ENCODE results near the gene RSL1D1.

Gene RSL1D1

GRCh38 chr16:11857161-11857560, 5.8 kb upstream of the RSL1D1 start:
- Histone ChIP-seq H3K9me3 (ENCODE audit: insufficient read depth, low read length, severe bottlenecking) (no peaks in the 10 kb centered on the region), H3K79me2 (ENCODE audit: insufficient read depth, low read length) (peaks cover 73% of the 10 kb centered on the region), H4K20me1 (ENCODE audit: insufficient read depth, low read length) (no peaks in the 10 kb centered on the region; the same call in 1 of the 2 replicates), H3K4me3 (ENCODE audit: low read depth in 1 of 2, low read length in 2 of 2) (no peak overlapping the region), H3K4me2 (ENCODE audit: insufficient read depth, low read length) (no peak overlapping the region), H3K4me1 (ENCODE audit: insufficient read depth, low read length) (peaks cover 22% of the 10 kb centered on the region), H3K27ac (ENCODE audit: low read length) (no peak overlapping the region), H3K9ac (ENCODE audit: low read depth, low read length) (no peak overlapping the region), H2AFZ (ENCODE audit: low read depth, low read length) (no peak overlapping the region), H3K27me3 (ENCODE audit: insufficient read depth, low read length, poor library complexity) (no peaks in the 10 kb centered on the region), H3K36me3 (ENCODE audit: insufficient read depth, low read length) (no peaks in the 10 kb centered on the region)
- TF ChIP-seq EZH2 (IDR thresholded peaks at IDR 0.05; ENCODE audit: borderline replicate concordance, low read depth, low read length, severe bottlenecking) (no peak), CTCF (IDR thresholded peaks at IDR 0.05; ENCODE audit: borderline replicate concordance, extremely low read depth, low read length, poor library complexity, severe bottlenecking) (no peak)
- no peak for DNase-seq
- no peak for ATAC-seq (ENCODE audit: insufficient read depth, low read depth)

DNA sequence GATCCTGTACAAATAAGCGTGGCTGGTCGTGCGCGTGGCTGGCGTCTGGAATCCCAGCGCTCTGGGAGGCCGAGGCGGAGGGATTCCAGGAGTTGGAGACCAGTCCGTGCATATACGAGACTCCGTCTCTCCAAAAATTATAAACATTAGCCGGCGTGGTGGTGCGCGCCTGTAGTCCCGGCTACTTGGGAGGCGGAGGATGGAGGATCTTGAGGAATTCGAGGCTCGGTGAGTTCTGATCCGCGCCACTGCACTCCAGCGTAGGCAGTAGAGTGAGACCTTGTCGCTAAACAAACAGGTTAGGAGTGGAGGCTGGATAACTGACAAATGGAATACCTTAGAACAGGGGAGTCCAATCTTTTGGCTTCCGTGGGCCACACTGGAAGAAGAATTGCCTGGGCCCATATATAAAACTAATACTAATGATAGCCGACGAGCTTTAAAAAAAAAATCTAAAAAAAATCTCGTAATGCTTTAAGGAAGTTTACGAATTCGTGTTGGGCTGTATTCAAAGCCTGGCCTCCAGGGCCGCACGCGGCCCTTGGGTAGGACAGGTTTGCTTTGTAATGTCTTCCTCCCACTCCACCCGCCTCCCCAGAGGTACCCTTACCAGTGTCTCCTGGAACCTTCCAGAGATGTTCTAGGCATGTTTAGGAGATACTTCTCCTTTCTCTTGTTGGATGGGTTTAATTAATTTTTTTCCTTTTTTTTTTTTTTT, 909 bp upstream of the RSL1D1 start:
- DNase-seq = no peak
- Histone ChIP-seq H3K4me1 (ENCODE audit: insufficient read depth, low read length) (peaks cover 57% of the 10 kb centered on the region), H3K79me2 (ENCODE audit: insufficient read depth, low read length) (peaks cover 95% of the 10 kb centered on the region), H3K4me3 (ENCODE audit: low read depth in 1 of 2, low read length in 2 of 2) (peak overlapping the region; percentile 81 to 85), H3K9ac (ENCODE audit: low read depth, low read length) (peak overlapping the region; percentile 79), H2AFZ (ENCODE audit: low read depth, low read length) (peak overlapping the region; percentile 96), H3K36me3 (ENCODE audit: insufficient read depth, low read length) (peaks cover 31% of the 10 kb centered on the region), H3K9me3 (ENCODE audit: insufficient read depth, low read length, severe bottlenecking) (no peaks in the 10 kb centered on the region), H4K20me1 (ENCODE audit: insufficient read depth, low read length) (peaks cover 14% of the 10 kb centered on the region; the same call in 1 of the 2 replicates), H3K4me2 (ENCODE audit: insufficient read depth, low read length) (peak overlapping the region; percentile 91), H3K27ac (ENCODE audit: low read length) (peak overlapping the region; percentile 76), H3K27me3 (ENCODE audit: insufficient read depth, low read length, poor library complexity) (no peaks in the 10 kb centered on the region)
- TF ChIP-seq EZH2 (IDR thresholded peaks at IDR 0.05; ENCODE audit: borderline replicate concordance, low read depth, low read length, severe bottlenecking) (no peak), CTCF (IDR thresholded peaks at IDR 0.05; ENCODE audit: borderline replicate concordance, extremely low read depth, low read length, poor library complexity, severe bottlenecking) (no peak)
- no peak for ATAC-seq (ENCODE audit: insufficient read depth, low read depth)

DNA sequence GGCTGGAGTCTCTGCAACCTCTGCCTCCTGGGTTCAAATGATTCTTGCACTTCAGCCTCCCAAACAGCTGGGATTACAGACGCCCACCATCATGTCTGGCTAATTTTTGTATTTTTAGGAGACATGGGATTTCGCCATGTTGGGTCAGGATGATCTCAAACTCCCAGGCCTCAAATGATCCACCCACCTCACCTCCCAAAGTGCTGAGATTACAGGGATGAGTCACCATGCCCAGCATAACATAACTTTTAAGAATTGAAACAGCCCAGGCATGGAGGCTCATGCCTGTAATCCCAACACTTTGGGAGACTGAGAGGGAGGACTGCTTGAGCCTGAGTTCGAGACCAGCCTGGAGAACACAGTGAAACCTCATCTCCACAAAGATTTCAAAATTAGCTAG, 2.5 kb downstream of the RSL1D1 start:
- Histone ChIP-seq H3K9me3 (ENCODE audit: insufficient read depth, low read length, severe bottlenecking) (no peaks in the 10 kb centered on the region), H4K20me1 (ENCODE audit: insufficient read depth, low read length) (peaks cover 35% of the 10 kb centered on the region; the same call in 1 of the 2 replicates), H3K79me2 (ENCODE audit: insufficient read depth, low read length) (peaks cover 92% of the 10 kb centered on the region), H3K36me3 (ENCODE audit: insufficient read depth, low read length) (peaks cover 63% of the 10 kb centered on the region), H3K4me2 (ENCODE audit: insufficient read depth, low read length) (peak overlapping the region; percentile 91; the same call in 1 of the 2 replicates), H3K9ac (ENCODE audit: low read depth, low read length) (no peak overlapping the region), H3K27me3 (ENCODE audit: insufficient read depth, low read length, poor library complexity) (no peaks in the 10 kb centered on the region), H3K4me1 (ENCODE audit: insufficient read depth, low read length) (peaks cover 49% of the 10 kb centered on the region), H3K4me3 (ENCODE audit: low read depth in 1 of 2, low read length in 2 of 2) (no peak overlapping the region), H2AFZ (ENCODE audit: low read depth, low read length) (no peak overlapping the region), H3K27ac (ENCODE audit: low read length) (no peak overlapping the region)
- ATAC-seq (ENCODE audit: insufficient read depth, low read depth) (no peak), DNase-seq (no peak)
- no peak for TF ChIP-seq CTCF (IDR thresholded peaks at IDR 0.05; ENCODE audit: borderline replicate concordance, extremely low read depth, low read length, poor library complexity, severe bottlenecking)
- TF ChIP-seq EZH2 (IDR thresholded peaks at IDR 0.05; ENCODE audit: borderline replicate concordance, low read depth, low read length, severe bottlenecking) = no peak
